ENCODE measurements around the gene BCAR3.

Gene BCAR3

DNA sequence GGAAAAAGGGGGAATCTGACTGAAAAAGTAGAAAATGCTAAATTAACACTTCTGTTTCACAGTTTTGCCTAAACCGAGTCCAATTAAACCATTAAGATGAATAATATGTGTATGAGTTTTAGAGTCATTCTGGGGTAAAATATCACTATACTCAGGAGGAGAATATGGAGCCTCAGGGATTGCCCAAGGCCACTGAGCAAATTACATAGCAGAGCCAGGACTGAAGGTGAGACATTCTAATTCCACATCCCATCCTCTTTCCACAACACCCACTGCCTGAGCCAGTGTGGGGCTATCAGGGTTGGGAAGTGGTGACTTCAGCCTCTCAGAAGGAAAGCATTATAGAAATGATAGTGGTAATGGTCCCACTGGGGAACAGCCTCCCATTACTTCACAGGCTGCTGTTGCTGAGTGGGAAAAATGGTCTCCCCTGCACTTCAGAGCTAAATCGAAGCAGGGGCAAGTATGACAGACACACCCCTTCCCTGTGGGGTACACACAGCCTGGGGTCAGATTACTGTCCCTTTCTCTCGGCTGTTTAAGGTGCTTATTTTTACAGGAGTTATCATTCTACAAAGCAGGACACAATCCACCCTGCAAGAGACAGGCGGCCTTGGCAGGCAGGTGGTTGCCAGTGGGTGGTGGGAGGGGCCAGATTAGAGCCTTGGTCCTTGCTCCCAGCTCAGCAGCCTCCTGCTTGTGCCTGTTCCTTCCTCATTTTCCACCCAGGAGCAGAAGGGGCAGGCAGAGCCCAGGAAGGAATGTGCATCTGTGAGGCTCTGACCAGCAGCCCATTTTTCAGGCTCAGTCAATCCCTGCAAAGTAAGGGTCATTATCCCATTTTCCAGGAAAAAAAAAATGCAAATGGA, 9.5 kb upstream of the BCAR3 start:
- no peak for TF ChIP-seq CTCF (IDR thresholded peaks at IDR 0.05; ENCODE audit: low read depth, low read length, missing control alignments)
- no peak for DNase-seq (ENCODE audit: extremely low read depth, low read depth)
- H3K4me3 ChIP-seq (replicated peaks; ENCODE audit: low read depth, low read length), result no peak overlapping the region

GRCh38 chr1:93690341-93690740, 8.7 kb upstream of the BCAR3 start:
- no peak for TF ChIP-seq CTCF (IDR thresholded peaks at IDR 0.05; ENCODE audit: low read depth, low read length, missing control alignments)
- no peak for DNase-seq (ENCODE audit: extremely low read depth, low read depth)

DNA sequence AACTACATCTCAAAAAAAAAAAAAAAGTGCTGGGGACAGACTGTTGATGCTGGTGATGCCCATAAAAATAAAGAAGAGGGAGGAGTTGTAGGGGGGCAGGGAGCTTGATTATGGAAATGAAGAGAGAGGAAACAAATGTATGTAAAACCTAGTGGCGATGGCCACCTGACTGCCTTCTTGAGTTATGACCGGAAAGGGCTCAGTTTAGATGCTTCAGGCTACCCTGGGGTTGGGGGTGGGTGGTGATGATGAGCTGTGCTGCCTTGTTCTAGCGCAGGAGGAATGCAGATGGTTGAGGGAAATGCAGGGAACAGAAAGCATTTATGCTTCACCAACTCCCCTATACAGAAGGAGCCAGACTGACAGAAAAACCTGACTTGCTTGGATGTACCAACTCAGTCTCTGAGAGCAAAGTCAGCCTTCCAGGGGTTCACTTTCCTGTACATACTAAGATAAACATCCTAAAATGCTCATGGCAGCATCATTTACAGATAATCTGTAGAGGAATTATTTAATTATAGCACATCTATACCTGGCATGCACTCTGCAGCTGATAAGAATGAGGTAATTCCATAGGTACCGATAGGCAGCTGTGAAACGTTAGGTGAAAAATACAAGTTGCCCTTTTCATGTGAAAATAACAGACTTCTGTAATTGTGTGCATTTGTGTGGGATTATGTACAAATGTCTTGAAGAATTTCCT, 8.0 kb upstream of the BCAR3 start:
- no peak for DNase-seq (ENCODE audit: extremely low read depth, low read depth)
- TF ChIP-seq CTCF (IDR thresholded peaks at IDR 0.05; ENCODE audit: low read depth, low read length, missing control alignments), result no peak
- H3K4me3 ChIP-seq (replicated peaks; ENCODE audit: low read depth, low read length), result no peak overlapping the region

More at GRCh38 chr1:93690341-93690740, 8.7 kb upstream of the BCAR3 start:
- no peak overlapping the region for H3K4me3 ChIP-seq (replicated peaks; ENCODE audit: low read depth, low read length)

- no peak for TF ChIP-seq CTCF (IDR thresholded peaks at IDR 0.05; ENCODE audit: low read depth, low read length, missing control alignments)
- DNase-seq (ENCODE audit: extremely low read depth, low read depth), result no peak
- H3K4me3 ChIP-seq (replicated peaks; ENCODE audit: low read depth, low read length), result no peak overlapping the region
Measured at GRCh38 chr1:93687542-93687941, 5.9 kb upstream of the BCAR3 start.

DNA sequence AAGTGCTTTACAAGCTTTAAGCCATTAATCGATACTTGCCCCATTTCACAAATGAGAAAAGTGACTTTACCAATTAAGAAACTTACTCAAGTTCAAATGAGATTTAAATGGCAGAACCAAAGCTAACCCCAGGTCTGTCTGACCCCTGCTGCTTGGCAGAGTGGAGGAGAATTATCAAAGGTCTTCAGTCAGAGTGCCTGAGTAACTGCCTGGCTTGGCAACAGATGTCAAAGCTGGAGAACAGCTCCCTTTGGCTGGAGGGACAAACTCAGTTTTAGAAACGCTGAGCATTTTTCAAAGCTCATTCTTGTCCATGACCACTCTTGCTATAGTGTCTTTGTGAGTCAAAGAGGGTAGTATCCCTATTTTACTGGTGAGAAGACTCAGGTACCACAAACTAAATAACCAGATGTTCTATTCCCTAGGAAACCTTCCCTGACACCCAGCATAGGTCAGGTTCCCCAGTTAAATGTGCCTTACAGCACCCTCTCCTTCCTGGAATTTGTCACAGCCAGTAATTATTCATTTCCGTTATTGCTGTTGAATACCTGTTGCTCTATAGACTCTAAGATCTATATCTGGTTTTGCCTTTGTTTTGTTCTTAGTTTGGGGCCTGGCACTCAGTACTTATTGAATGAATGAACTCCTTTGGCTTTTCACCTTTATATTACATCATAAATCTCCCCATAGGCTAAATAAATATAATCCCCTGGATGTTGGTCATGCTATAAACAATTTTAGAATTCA, 5.0 kb upstream of the BCAR3 start:
- no peak for DNase-seq (ENCODE audit: extremely low read depth, low read depth)
- H3K4me3 ChIP-seq (replicated peaks; ENCODE audit: low read depth, low read length), result no peak overlapping the region
- TF ChIP-seq CTCF (IDR thresholded peaks at IDR 0.05; ENCODE audit: low read depth, low read length, missing control alignments), result no peak

DNA sequence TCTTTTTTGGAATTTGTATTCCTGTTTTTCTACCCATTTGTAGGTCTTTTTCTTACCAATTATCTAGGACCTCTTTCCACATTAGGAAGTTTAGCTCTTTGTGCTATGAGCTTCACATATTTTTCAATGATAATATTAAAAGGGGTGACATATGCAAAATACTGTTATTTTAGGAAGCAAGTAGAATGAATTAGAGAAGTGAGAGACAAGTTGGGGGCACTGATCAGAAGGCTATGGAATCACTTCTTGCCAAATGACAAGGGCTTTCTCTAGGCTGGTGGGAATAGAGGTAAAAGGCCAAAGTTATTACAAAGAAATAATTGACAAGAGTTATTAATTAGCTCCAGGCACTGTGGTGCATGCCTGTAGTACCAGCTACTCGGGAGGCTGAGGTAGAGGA, 4.3 kb upstream of the BCAR3 start:
- DNase-seq (ENCODE audit: extremely low read depth, low read depth), result no peak
- no peak overlapping the region for H3K4me3 ChIP-seq (replicated peaks; ENCODE audit: low read depth, low read length)
- no peak for TF ChIP-seq CTCF (IDR thresholded peaks at IDR 0.05; ENCODE audit: low read depth, low read length, missing control alignments)
